Gastrocnemius medialis (tissue), 4 donors: ENCODE measurements around the gene STK38L. TPM values are rescaled to one million over a fixed set of nuclear protein-coding genes. Genes with fewer than 3 reads are reported as not detected.

Experiments
- ATAC-seq, 2 donors: fragments of 150-250 bp; one replicate each; pipeline ENCODE4 v1.9.1; 2016
- DNase-seq, 2 donors: peaks; one replicate each; pipeline ENCODE4 v3.0.0-alpha.2; 2019
- H3K27ac ChIP-seq, 4 donors: fragments of 200-600 bp; sonication (generic); 1 replicate in 1 of 4; 2 replicates in 3 of 4; pipeline ENCODE4 v1.5.1; 2016 to 2018; ENCODE audit warnings: mild to moderate bottlenecking in 2 of 4, moderate library complexity in 1 of 4
- H3K27me3 ChIP-seq, 3 donors: fragments of 200-600 bp; sonication (generic) in 2 of 3; 1 replicate in 1 of 3; 2 replicates in 2 of 3; pipeline versions ENCODE4 v1.5.1 to v1.6.0; 2016 to 2019; ENCODE audit warnings: mild to moderate bottlenecking in 1 of 3, moderate library complexity in 1 of 3
- H3K36me3 ChIP-seq, 2 donors: fragments of 200-600 bp; sonication (generic) in 1 of 2; one replicate each; pipeline ENCODE4 v1.5.1; 2017 to 2018
- H3K4me1 ChIP-seq, 2 donors: fragments of 200-600 bp; sonication (generic) in 1 of 2; one replicate each; pipeline ENCODE4 v1.5.1; 2016 to 2017; ENCODE audit warnings: mild to moderate bottlenecking in 2 of 2
- H3K4me3 ChIP-seq, 4 donors: fragments of 200-600 bp; sonication (generic) in 3 of 4; 1 replicate in 1 of 4; 2 replicates in 3 of 4; pipeline ENCODE4 v1.5.1; 2016 to 2019; ENCODE audit warnings: mild to moderate bottlenecking in 2 of 4
- H3K9me3 ChIP-seq, 3 donors: fragments of 200-600 bp; sonication (generic) in 2 of 3; 1 replicate in 1 of 3; 2 replicates in 2 of 3; pipeline ENCODE4 v1.5.1; 2016 to 2019
- POLR2A ChIP-seq, 2 donors: fragments of 450-650 bp; IDR thresholded peaks; one replicate each; pipeline ENCODE4 v1.6.1; 2017; ENCODE audit warnings: antibody characterized with exemption in 2 of 2, mild to moderate bottlenecking in 2 of 2, moderate library complexity in 2 of 2
- in situ Hi-C, 4 donors: fragments of 200-750 bp; cut with MboI; loops; one replicate each; pipeline versions ENCODE4 v1.15.0 to v1.8.0; 2017; ENCODE audit warnings: low sequenced_read_pairs in 4 of 4
- intact Hi-C: fragments of 100-400 bp; cut with DNase I; formaldehyde crosslinking; loops from one replicate; pipeline ENCODE4 v1.15.1; 2023; ENCODE audit warnings: low total_unique reads
- total RNA-seq, 4 donors: library from RNA; depleted of rRNA; stranded (reverse); fragments of >200 nt; gene quantifications; one replicate each; pipeline versions ENCODE4 v1.1.0 to v1.2.3, GENCODE V29; 2016
- TF ChIP-seq, protein P1 (sequence below), 5 experiments: fragments of 450-650 bp in 3 of 5; fragments of 200-600 bp in 2 of 5; sonication (generic) in 2 of 5; IDR thresholded peaks in 4 of 5; conservative IDR thresholded peaks in 1 of 5; 1 replicate in 4 of 5; 2 replicates in 1 of 5; pipeline ENCODE4 v1.5.1; 2016 to 2019; ENCODE audit warnings: antibody characterized with exemption in 5 of 5, mild to moderate bottlenecking in 3 of 5, moderate library complexity in 3 of 5

Gene STK38L
- total RNA-seq, 4 donors from 2014 or later = 12.9 to 20.0 (median 13.5) TPM

GRCh38 chr12:27344246-27344645 is 100.2 kb downstream of the STK38L start:
- ATAC-seq = no peak
- Histone ChIP-seq H3K27ac (no peak overlapping the region), H3K36me3 (no peaks in the 10 kb centered on the region), H3K9me3 (no peaks in the 10 kb centered on the region), H3K4me1 (no peaks in the 10 kb centered on the region), H3K4me3 (no peak overlapping the region), H3K27me3 (no peaks in the 10 kb centered on the region)
- TF ChIP-seq, protein P1, sequence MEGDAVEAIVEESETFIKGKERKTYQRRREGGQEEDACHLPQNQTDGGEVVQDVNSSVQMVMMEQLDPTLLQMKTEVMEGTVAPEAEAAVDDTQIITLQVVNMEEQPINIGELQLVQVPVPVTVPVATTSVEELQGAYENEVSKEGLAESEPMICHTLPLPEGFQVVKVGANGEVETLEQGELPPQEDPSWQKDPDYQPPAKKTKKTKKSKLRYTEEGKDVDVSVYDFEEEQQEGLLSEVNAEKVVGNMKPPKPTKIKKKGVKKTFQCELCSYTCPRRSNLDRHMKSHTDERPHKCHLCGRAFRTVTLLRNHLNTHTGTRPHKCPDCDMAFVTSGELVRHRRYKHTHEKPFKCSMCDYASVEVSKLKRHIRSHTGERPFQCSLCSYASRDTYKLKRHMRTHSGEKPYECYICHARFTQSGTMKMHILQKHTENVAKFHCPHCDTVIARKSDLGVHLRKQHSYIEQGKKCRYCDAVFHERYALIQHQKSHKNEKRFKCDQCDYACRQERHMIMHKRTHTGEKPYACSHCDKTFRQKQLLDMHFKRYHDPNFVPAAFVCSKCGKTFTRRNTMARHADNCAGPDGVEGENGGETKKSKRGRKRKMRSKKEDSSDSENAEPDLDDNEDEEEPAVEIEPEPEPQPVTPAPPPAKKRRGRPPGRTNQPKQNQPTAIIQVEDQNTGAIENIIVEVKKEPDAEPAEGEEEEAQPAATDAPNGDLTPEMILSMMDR (IDR thresholded peaks at IDR 0.05 in 4 of 5, conservative IDR thresholded peaks at IDR 0.05 in 1 of 5) = no peak
- intact Hi-C loops (no loop called here), in situ Hi-C loops (no loop called here)
- no peak for DNase-seq

GRCh38 chr12:27344760-27345159 is 100.7 kb downstream of the STK38L start:
- no peak for ATAC-seq
- intact Hi-C loops = no loop called here
- no peaks in the 10 kb centered on the region for H3K36me3 ChIP-seq
- no peaks in the 10 kb centered on the region for H3K27me3 ChIP-seq
- H3K4me1 ChIP-seq = no peaks in the 10 kb centered on the region
- H3K27ac ChIP-seq = no peak overlapping the region
- no peak for DNase-seq
- no peaks in the 10 kb centered on the region for H3K9me3 ChIP-seq
- no peak for TF ChIP-seq POLR2A (IDR thresholded peaks at IDR 0.05)
- TF ChIP-seq, protein P1 (IDR thresholded peaks at IDR 0.05 in 4 of 5, conservative IDR thresholded peaks at IDR 0.05 in 1 of 5) = no peak
- no peak overlapping the region for H3K4me3 ChIP-seq
- in situ Hi-C loops = no loop called here

DNA sequence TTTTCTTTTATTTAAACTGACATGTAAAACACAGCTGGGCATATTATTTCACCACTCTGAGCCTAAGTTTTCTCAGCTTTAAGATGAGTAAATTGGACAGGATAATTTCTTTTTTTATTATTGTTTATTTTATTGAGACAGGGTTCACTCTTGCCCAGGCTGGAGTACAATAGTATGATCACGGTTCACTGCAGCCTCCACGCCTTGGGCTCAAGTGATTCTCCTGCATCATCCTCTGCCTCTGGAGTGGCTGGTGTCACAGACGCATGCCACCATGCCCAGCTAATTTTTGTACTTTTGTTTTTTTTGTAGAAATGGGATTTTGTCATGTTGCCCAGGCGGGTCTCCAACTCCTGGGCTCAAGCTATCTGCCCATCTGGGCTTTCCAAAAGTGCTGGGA is 101.3 kb downstream of the STK38L start:
- intact Hi-C loops (no loop called here), in situ Hi-C loops (no loop called here)
- DNase-seq (no peak), ATAC-seq (no peak)
- no peak for TF ChIP-seq POLR2A (IDR thresholded peaks at IDR 0.05)
- TF ChIP-seq, protein P1 (IDR thresholded peaks at IDR 0.05 in 4 of 5, conservative IDR thresholded peaks at IDR 0.05 in 1 of 5) = no peak
- H3K4me3 ChIP-seq = no peak overlapping the region
- H3K27me3 ChIP-seq = no peaks in the 10 kb centered on the region
- no peaks in the 10 kb centered on the region for H3K4me1 ChIP-seq
- H3K9me3 ChIP-seq = no peaks in the 10 kb centered on the region
- no peak overlapping the region for H3K27ac ChIP-seq
- no peaks in the 10 kb centered on the region for H3K36me3 ChIP-seq

- Histone ChIP-seq H3K36me3 (no peaks in the 10 kb centered on the region), H3K4me3 (no peak overlapping the region), H3K9me3 (no peaks in the 10 kb centered on the region), H3K4me1 (no peaks in the 10 kb centered on the region), H3K27me3 (no peaks in the 10 kb centered on the region), H3K27ac (no peak overlapping the region)
- intact Hi-C loops = no loop called here
- TF ChIP-seq, protein P1 (IDR thresholded peaks at IDR 0.05 in 4 of 5, conservative IDR thresholded peaks at IDR 0.05 in 1 of 5) = no peak
- no peak for TF ChIP-seq POLR2A (IDR thresholded peaks at IDR 0.05)
- in situ Hi-C loops = no loop called here
- no peak for ATAC-seq
- no peak for DNase-seq
Measured at GRCh38 chr12:27347779-27348178, 103.7 kb downstream of the STK38L start.

- DNase-seq (no peak), ATAC-seq (no peak)
- Histone ChIP-seq H3K4me3 (no peak overlapping the region), H3K27me3 (no peaks in the 10 kb centered on the region), H3K4me1 (no peaks in the 10 kb centered on the region), H3K36me3 (no peaks in the 10 kb centered on the region), H3K27ac (no peak overlapping the region), H3K9me3 (no peaks in the 10 kb centered on the region)
- intact Hi-C loops (no loop called here), in situ Hi-C loops (no loop called here)
- TF ChIP-seq, protein P1 (IDR thresholded peaks at IDR 0.05 in 4 of 5, conservative IDR thresholded peaks at IDR 0.05 in 1 of 5) = no peak
- TF ChIP-seq POLR2A (IDR thresholded peaks at IDR 0.05) = no peak
Measured at GRCh38 chr12:27351476-27351875, 107.4 kb downstream of the STK38L start.
